Stimulated activated effector memory CD8-positive, alpha-beta T cell treated with anti-CD3 and anti-CD28 coated beads, Interleukin-12 subunit alpha, Interleukin-12 subunit beta, amount 100 ng/mL, for 72 hours (primary cell): ENCODE data around the gene PIANP.
"Not testable (repeated sequence)": the region's sequence is repeated elsewhere in the genome, so short reads cannot be mapped to it uniquely, and the experiment has no call there.

Experiments
- ATAC-seq: fragments of 150-1000 bp; cut with Tn5 transposase; 2 replicates; pipeline ENCODE4 v1.10.0; 2021
- DNase-seq, 2 donors: peaks; one replicate each; pipeline ENCODE4 v3.0.0; 2021 to 2022; ENCODE audit warnings: low spot score in 2 of 2
- H3K27ac Mint-ChIP-seq: one replicate; pipeline ENCODE4 v1.8.0; 2022; ENCODE audit warnings: mild to moderate bottlenecking, mixed read lengths
- H3K36me3 Mint-ChIP-seq: one replicate; pipeline ENCODE4 v1.8.0; 2022; ENCODE audit warnings: mild to moderate bottlenecking, mixed read lengths
- H3K4me1 Mint-ChIP-seq: one replicate; pipeline ENCODE4 v1.8.0; 2022; ENCODE audit warnings: mixed read lengths
- H3K4me3 Mint-ChIP-seq: one replicate; pipeline ENCODE4 v1.8.0; 2022; ENCODE audit warnings: mild to moderate bottlenecking, mixed read lengths
- H3K9me3 Mint-ChIP-seq: one replicate; pipeline ENCODE4 v1.8.0; 2022; ENCODE audit warnings: mixed read lengths

Gene PIANP

GRCh38 chr12:6700646-6701051, at the start of gene PIANP:
PIANP (minus strand) TSS chr12:6700815; CDS start chr12:6698061, 2,754 bp downstream.
- Mint-ChIP-seq H3K4me3 (peak within 1 kb of the TSS; percentile 74), H3K27ac (peak within 1 kb of the TSS; percentile 15), H3K4me1 (peaks cover 20% of the 10 kb centered on the region), H3K9me3 (no peaks in the 10 kb centered on the region), H3K36me3 (no peaks in the 10 kb centered on the region)
- DNase-seq (peak in 1 of 2 donors; percentile 27), ATAC-seq (peak; percentile 83)

DNA sequence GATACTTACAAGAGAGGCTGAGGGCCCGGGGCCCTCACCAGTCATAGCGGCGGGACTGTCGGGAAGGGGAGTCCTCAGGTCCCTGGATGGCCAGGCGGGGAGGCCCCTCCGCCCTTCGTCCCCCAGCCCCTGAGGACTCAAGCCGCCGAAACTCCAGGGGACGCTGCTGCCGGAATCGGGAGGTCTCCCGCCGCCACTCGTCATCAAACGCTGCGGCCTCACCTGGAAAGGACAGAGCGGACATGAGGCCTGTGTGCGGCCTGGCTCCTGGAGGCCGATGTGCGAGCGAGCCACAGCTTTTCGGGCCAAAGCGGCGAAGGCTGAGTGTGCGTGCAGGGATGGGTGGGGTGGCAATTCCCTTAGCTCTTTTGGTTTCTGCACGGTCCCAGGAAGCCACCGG, 48.1 kb upstream of the PIANP start:
- H3K4me3 Mint-ChIP-seq: no peak overlapping the region
- no peak for DNase-seq
- H3K27ac Mint-ChIP-seq: peak overlapping the region; percentile 56
- peaks cover 92% of the 10 kb centered on the region for H3K36me3 Mint-ChIP-seq
- ATAC-seq: no peak
- peaks cover 50% of the 10 kb centered on the region for H3K4me1 Mint-ChIP-seq
- H3K9me3 Mint-ChIP-seq: no peaks in the 10 kb centered on the region

GRCh38 chr12:6747216-6747615, 46.6 kb upstream of the PIANP start:
- Mint-ChIP-seq H3K27ac (peak overlapping the region; percentile 70), H3K9me3 (peaks cover 4% of the 10 kb centered on the region), H3K4me3 (no peak overlapping the region), H3K4me1 (peaks cover 55% of the 10 kb centered on the region), H3K36me3 (peaks cover 77% of the 10 kb centered on the region)
- no peak for ATAC-seq
- no peak for DNase-seq

DNA sequence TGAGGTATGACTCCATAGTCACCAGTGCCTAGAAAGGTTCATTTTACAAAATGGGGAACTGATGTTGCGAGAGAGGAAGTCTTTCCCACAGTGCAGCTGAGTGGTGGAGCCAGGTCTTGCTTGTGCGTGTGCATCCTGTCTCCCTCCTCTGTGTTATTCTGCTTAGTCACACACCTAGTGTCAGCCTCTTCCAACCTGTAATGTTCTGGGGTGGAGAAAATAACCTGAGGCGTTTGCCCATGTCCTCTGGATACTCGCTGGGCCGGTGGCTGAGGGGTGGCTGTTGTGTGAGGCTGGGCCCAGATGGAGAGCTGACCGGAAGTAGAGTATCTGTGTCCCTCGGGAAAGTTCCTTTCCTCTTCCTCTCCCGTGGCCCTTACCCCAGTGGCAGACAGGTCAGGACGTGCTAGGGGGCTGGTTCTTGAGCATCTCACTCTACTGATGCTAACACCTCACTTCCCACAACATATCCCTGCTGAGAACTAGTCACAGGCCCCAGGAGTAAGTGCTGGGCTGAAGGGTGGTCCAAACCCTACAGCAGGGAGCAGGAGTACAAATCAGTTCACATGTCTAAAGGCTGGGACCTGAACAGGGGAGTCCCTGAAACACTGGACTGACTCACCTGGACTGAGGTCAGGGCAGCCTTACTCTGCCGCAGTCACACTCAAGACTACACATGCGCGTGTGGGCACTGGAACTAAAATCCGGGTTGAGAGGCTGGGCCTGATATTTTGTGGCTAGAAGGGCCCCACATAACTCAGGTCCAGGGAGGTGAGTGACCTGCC, 45.3 kb upstream of the PIANP start:
- H3K4me3 Mint-ChIP-seq: no peak overlapping the region
- ATAC-seq: peak; percentile 33
- H3K36me3 Mint-ChIP-seq: peaks cover 64% of the 10 kb centered on the region
- DNase-seq: peak in 1 of 2 donors; percentile 48
- peak overlapping the region; percentile 82 for H3K27ac Mint-ChIP-seq
- peaks cover 46% of the 10 kb centered on the region for H3K4me1 Mint-ChIP-seq
- peaks cover 4% of the 10 kb centered on the region for H3K9me3 Mint-ChIP-seq

GRCh38 chr12:6743300-6743699, 42.7 kb upstream of the PIANP start:
- H3K4me3 Mint-ChIP-seq, DNase-seq, H3K9me3 Mint-ChIP-seq: not testable (repeated sequence)
- peak overlapping the region; percentile 60 for H3K27ac Mint-ChIP-seq
- peaks cover 38% of the 10 kb centered on the region for H3K36me3 Mint-ChIP-seq
- peak; percentile 45 for ATAC-seq
- H3K4me1 Mint-ChIP-seq: peaks cover 43% of the 10 kb centered on the region

GRCh38 chr12:6742834-6743233, 42.2 kb upstream of the PIANP start:
- Mint-ChIP-seq H3K9me3 (peaks cover 4% of the 10 kb centered on the region), H3K4me1 (peaks cover 38% of the 10 kb centered on the region), H3K36me3 (peaks cover 33% of the 10 kb centered on the region), H3K27ac (peak overlapping the region; percentile 60), H3K4me3 (no peak overlapping the region)
- DNase-seq (no peak), ATAC-seq (peak; percentile 78)

DNA sequence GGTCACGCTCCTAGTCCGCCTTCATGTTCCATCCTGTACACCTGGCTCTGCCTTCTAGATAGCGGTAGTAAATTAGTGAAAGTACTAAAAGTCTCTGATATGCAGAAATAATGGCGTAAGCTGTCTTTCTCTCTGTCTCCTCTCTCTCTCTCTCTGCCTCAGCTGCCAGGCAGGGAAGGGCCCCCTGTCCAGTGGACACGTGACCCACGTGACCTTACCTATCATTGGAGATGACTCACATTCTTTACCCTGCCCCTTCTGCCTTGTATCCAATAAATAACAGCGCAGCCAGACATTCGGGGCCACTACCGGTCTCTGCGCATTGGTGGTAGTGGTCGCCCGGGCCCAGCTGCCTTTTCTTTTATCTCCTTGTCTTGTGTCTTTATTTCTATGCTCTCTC, 41.5 kb upstream of the PIANP start:
- not testable (repeated sequence) for DNase-seq, H3K9me3 Mint-ChIP-seq, H3K4me3 Mint-ChIP-seq, ATAC-seq
- Mint-ChIP-seq H3K4me1 (peaks cover 32% of the 10 kb centered on the region), H3K36me3 (peaks cover 25% of the 10 kb centered on the region), H3K27ac (peak overlapping the region; percentile 60)

DNA sequence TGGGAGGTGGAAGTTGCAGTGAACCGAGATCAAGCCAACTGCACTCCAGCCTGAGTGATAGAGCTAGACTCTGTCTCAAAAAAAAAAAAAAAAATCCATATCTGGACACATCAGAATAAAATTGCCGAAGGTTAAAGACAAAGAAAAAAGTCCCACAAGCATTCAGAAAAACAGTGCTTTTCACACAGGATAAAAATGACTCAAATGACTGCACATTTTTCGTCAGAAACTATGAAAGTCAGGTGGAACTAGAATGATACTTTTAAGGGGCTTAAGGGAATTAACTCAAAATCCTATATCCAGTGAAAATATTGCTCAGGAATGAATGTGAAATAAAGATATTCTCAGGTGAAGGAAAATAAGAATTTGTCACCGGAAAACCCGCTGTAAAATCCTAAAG, 36.1 kb upstream of the PIANP start:
- H3K4me1 Mint-ChIP-seq: peaks cover 6% of the 10 kb centered on the region
- no peak for ATAC-seq
- DNase-seq: no peak
- H3K9me3 Mint-ChIP-seq: no peaks in the 10 kb centered on the region
- H3K27ac Mint-ChIP-seq: no peak overlapping the region
- peaks cover 25% of the 10 kb centered on the region for H3K36me3 Mint-ChIP-seq
- no peak overlapping the region for H3K4me3 Mint-ChIP-seq

GRCh38 chr12:6735448-6736191, 35.0 kb upstream of the PIANP start:
- H3K9me3 Mint-ChIP-seq: no peaks in the 10 kb centered on the region
- ATAC-seq: peak; percentile 76
- H3K4me3 Mint-ChIP-seq: no peak overlapping the region
- DNase-seq: no peak
- peak overlapping the region; percentile 50 for H3K27ac Mint-ChIP-seq
- H3K36me3 Mint-ChIP-seq: peaks cover 36% of the 10 kb centered on the region
- H3K4me1 Mint-ChIP-seq: peaks cover 6% of the 10 kb centered on the region

GRCh38 chr12:6734506-6735387, 34.1 kb upstream of the PIANP start:
- no peak for DNase-seq
- Mint-ChIP-seq H3K36me3 (peaks cover 45% of the 10 kb centered on the region), H3K4me1 (peaks cover 6% of the 10 kb centered on the region), H3K4me3 (no peak overlapping the region), H3K27ac (no peak overlapping the region), H3K9me3 (no peaks in the 10 kb centered on the region)
- ATAC-seq: no peak

DNA sequence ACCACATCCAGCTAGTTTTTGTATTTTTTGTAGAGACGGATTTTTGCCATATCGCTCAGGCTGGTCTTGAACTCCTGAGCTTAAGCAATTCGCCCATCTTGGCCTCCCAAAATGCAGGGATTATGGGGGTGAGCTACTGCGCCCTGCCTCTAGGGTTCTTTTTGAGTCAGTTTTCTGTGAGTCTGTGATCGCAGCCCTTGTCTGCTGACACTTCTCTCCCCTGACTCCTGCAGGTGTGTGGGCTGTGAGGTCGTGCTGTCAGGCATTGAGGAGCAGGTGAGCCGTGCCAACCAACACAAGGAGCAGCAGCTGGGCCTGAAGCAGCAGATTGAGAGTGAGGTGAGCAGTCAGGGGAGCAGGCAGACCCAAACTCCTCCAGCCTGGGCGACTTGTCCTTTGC, 29.6 kb upstream of the PIANP start:
- ATAC-seq (no peak), DNase-seq (no peak)
- Mint-ChIP-seq H3K9me3 (no peaks in the 10 kb centered on the region), H3K27ac (no peak overlapping the region), H3K36me3 (peaks cover 68% of the 10 kb centered on the region), H3K4me1 (no peaks in the 10 kb centered on the region), H3K4me3 (no peak overlapping the region)

GRCh38 chr12:6729186-6729585, 28.6 kb upstream of the PIANP start:
- Mint-ChIP-seq H3K4me1 (peaks cover 5% of the 10 kb centered on the region), H3K36me3 (peaks cover 69% of the 10 kb centered on the region), H3K27ac (no peak overlapping the region), H3K9me3 (no peaks in the 10 kb centered on the region), H3K4me3 (no peak overlapping the region)
- no peak for ATAC-seq
- DNase-seq: no peak

DNA sequence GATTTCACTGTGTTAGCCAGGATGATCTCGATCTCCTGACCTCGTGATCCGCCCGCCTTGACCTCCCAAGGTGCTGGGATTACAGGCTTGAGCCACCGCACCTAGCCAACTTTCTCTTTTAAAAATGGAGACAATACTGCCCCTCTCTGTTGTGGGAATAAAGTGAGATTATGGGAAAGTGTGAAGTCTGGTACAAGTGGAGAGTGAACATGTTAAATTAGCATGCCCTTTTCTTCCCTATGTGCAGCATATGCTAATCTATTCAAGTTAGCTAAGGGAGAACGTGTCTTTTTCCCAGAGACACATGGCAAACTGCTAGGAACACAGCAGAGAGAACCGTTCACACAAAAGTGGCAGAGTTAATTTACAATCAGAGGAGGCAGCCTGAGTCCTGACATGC, 24.7 kb upstream of the PIANP start:
- no peak for ATAC-seq
- no peaks in the 10 kb centered on the region for H3K9me3 Mint-ChIP-seq
- H3K4me1 Mint-ChIP-seq: peaks cover 21% of the 10 kb centered on the region
- H3K4me3 Mint-ChIP-seq: peak overlapping the region; percentile 88
- H3K27ac Mint-ChIP-seq: no peak overlapping the region
- H3K36me3 Mint-ChIP-seq: peaks cover 44% of the 10 kb centered on the region
- no peak for DNase-seq

- peak overlapping the region; percentile 88 for H3K4me3 Mint-ChIP-seq
- peaks cover 21% of the 10 kb centered on the region for H3K4me1 Mint-ChIP-seq
- peaks cover 35% of the 10 kb centered on the region for H3K36me3 Mint-ChIP-seq
- DNase-seq (peak in 1 of 2 donors; percentile 68), ATAC-seq (peak; percentile 49)
- no peaks in the 10 kb centered on the region for H3K9me3 Mint-ChIP-seq
- peak overlapping the region; percentile 95 for H3K27ac Mint-ChIP-seq
Measured at GRCh38 chr12:6724409-6724797, 23.8 kb upstream of the PIANP start.
